GM18873 (cell line): Measurements from ENCODE around the gene CLOCK.

Source experiments
- ATAC-seq: cut with Tn5 transposase; IDR thresholded peaks from one replicate; pipeline ENCODE4 v1.9.1; 2021; ENCODE audit warnings: mild to moderate bottlenecking, moderate library complexity, moderate number of reproducible peaks; ENCODE audit not compliant: unreplicated experiment, low FRiP score

The CLOCK gene

DNA sequence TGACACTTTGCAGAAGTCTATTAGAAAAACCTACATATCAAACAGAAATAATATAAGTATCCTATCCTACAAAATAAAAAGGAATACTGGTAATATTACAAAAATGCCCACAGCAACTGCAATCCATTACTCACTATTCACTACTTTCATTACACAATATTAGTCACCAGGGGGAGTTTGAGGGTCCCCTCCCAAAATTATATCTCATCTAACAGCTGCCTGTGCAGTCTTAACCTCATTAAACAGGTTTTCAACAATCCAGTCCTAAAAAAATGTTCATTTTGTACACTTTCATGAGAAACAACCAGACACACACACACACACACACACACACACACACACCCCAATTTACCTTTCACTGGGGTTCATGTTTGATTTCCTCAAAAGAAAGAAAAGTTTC lies 2.9 kb downstream of the CLOCK start:
- no peak for ATAC-seq

DNA sequence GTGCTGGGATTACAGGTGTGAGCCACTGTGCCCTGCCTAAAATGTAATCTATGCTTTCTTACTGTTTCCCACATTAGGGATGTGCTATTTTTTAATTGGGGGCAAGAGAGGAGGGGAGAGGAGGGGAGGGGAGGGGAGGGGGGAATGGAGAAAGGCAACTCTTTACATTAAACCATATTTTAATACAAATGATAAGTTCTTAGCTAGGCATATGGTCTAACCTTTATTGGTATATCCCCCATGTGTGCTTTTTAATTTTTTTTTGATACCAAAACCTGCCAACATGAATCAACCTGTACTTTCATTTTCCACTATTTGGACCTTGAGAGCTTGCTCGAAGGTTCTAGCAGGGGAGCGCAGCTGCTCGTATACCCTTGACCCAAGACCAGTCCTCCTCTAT lies 6.4 kb downstream of the CLOCK start:
- ATAC-seq, result no peak

DNA sequence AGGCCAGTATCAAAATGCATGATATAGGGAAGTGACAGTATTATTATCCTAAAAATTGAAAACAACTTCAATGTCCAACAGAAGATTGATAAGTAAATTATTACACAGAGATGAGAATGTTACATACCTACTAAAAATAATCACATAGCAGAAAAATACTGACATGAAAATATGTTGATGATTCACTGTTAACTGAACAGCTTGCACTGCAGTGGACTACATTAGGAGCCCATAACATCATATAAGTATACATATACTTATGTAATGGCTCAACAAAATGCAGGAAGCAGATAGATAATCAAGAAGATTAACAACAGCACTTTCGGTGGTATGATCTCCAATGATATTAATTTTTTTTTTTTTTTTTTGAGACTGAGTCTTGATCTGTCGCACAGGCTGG lies 7.1 kb downstream of the CLOCK start:
- no peak for ATAC-seq

DNA sequence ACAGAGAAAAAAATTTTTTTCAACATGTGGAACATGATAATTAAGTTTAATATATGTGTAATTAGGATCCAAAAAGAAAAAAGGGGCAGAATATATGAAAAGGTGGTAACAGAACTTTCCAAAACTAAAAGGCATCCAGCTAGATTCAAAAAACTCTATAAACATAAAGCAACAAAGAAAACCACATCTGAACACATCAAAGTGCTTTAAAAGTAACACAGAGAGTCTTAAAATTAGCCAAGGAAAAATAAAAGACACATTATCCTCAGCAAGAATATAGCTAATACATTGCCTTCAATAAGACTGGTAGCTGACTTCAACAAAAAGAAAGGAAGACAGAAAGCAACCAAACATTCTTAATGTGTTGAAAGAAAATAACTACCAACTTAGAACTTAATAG lies 8.2 kb downstream of the CLOCK start:
- no peak for ATAC-seq

DNA sequence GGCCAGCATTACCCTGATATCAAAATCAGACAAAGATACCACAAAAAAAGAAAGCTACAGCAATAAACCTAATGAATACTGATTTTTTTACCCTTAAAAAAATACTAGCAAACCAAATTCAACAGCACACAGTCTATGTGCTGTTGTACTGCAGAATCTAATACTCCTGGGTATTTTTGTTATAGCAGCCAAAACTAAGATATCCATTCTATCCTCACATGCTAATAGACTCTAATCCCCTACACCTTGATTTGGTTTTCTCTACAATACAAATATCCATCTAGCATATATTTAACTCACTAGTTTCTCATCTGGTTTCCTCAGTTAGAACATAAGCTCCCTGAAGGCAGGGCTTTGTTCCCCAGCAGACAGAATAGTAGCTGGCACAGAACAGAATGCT lies 12.4 kb downstream of the CLOCK start:
- no peak for ATAC-seq

DNA sequence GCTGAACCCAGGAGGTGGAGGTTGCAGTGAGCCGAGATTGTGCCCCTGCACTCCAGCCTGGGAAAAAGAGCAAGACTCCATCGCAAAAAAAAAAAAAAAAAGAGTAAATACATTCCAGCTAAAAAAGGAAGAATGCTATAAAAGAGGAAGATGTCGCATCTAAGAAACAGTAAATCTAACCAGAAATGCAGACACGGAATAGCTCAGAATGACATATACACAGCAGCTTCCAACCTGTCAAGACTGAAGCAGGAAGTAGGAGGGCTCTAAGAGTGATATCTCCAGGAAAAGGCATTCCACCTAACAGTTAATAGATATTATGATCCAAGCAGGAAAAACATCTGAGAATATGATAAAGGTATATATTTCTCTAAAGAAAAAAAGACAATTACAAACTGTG lies 16.0 kb downstream of the CLOCK start:
- no peak for ATAC-seq

DNA sequence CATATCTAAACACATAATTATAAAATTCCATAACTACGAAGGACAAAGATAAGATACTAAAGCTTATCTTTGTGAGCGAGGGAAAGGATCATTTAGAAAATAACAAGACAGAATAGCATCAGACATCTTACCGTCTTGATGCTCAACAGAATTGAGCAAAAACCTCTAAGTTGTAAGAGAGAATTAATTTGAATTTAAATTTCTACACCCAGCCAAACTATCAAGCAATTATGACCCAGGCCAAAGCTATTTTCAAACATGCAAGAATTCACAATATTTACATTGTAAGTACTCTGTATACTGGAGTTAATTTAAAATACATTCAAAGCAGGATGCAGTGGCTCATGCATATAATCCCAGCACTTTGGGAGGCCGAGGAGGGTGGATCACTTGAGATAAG lies 16.5 kb downstream of the CLOCK start:
- no peak for ATAC-seq

DNA sequence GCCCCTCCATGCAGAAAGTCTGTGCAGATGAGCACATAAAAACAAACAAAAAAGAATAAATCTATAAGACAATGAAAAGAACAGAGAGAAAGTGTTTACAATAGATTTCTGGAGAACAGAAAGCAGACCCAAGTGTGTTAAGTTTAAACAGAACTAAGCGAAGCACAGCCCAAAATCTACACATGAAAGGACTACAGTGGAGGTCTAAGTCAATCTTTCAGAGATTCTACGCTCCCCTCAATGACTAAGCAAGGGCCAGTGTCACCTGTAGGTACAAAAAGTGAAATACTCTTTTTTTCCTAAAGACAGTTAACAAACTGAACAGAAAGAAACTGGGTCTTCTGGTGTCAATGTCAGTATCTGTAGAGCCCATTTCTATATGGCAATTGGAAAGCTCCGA lies 18.2 kb downstream of the CLOCK start:
- ATAC-seq, result no peak

DNA sequence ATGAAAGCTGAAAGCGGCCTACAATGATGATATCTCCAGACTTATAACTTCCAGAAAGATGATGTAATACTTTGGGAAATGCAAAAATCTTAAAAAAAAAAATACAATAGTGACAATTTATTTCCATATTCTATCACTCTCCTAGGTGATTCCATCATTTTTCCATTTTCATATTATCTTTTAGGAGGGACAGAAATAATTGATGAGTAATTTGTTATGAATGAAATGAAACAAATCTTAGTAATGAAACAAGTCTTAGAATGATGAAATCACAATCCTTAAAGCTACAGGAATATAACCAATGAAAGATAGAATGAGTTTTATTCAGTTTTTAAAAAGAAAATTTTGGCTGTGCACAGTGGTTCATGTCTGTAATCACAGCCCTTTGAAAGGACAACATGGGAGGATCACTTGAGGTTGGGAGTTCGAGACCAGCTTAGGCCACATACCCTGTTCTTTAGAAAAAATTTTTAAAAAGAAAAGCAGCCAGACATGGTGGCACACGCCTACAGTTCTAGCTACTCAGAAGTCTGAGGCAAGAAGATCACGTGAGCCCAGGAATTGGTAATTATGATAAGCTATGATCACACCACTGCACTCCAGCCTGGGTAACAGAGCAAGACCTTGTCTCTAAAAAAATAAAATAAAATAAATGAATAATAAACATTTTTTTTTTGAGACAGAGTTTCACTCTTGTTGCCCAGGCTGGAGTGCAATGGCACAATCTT lies 21.7 kb downstream of the CLOCK start:
- ATAC-seq, result no peak

DNA sequence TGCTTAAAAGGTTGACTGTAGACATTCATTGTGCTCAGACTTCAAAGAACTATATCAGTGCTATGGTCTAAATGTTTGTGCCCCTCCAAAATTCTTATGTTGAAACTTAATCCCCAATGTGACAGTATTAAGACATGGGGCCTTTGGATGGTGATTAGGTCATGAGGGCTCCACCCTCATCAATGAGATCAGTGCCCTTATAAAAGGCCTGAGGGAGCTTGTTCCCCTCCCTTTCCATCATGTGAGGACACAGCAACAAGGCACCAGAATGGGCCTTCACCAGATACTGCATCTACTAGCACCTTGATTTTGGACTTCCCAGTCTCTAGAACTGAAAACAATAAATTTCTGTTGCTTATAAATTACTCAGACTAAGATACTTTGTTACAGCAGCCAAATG lies 28.3 kb downstream of the CLOCK start:
- no peak for ATAC-seq

DNA sequence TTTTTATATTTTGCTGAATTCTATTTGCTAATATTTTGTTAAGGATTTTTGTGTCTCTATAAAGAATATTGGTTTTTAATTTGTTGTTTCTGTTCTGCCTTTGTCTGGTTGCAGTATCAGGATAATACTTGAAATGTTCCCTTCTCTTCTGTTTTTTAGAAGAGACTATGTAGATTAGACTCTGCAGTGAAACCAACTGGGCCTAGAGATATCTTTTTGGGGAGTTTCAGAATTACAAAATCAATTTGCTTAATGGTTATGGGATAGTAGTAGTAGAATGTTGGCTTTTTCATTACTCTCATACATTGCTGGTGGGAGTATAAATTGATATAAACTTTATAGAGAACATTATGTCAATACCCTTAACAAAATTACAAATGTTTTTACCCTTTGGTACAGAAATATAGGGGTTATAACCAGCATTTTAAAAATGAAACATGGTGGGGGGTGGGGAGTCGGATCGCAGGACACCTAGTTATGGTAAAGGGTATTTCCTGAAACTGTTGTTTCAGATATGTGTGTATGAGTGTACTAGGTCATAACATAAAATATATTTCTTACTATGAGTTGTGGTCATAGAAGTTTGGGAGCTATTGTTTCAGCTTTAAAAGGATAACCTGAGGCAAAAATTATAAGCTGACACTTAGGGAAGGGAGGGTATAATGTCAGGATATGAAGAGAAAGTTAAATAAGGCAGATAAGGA lies 29.0 kb downstream of the CLOCK start:
- ATAC-seq, result peak; percentile 84

DNA sequence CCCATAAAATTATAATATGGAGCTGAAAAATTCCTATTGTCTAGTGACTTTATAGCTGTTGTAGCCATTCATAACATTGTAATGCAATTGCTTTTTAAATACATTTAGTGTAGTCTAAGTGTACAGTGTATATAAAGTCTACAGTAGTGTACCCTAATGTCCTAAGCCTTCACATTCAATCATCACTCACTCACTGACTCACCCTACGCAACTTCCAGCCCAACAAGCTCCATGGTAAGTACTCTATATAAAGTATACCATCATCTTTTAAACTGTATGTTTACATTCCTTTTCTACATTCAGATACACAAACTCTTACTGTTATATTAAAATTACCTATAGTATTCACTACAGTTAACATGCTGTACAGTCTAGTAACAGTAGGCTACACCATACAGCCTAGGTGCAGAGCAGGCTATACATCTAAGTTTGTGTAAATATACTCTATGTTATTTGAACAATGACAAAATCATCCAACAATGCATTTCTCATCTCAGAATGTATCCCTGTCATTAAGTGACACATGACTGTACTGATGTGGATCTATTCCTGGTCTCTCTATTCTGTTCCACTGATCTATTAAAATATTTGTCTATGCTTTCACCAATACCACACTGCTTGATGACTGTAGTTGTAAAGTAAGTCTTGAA lies 33.7 kb downstream of the CLOCK start:
- no peak for ATAC-seq

DNA sequence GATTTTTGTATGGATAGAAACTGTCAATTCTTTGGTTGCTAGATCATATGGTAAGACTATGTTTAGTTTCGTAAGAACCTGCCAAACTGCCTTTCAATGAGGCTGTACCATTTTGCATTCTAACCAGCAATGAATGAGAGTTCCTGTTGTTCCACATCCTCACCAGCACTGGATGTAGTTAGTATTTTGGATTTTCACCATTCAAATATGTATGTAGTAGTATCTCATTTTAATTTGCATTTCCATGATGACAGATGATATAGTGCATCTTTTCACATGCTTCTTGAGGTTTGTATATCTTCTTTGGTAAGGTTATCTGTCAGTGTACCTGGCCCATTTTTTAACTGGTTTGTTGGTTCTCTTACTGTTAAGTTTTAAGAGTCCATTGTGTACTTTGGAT lies 34.6 kb downstream of the CLOCK start:
- ATAC-seq, result no peak

DNA sequence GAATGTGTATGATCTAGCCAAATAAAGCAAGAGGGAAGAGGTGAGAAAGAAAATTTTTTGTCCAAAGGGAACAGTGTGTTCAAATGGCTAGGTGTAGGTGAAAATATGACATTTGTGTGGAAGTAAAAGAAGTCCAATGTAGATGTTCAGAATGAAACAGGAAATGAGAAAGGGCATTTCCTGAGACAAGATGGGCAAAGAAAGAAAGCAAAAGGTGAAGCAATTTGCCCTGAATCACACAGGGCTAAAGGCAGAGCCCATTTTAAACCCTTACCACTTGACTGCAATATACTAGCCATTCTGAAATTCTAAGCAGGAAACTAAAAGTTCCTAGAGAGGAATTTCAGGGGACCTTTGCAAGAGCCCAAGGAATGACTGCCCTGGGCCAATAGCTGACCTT lies 36.0 kb downstream of the CLOCK start:
- no peak for ATAC-seq

DNA sequence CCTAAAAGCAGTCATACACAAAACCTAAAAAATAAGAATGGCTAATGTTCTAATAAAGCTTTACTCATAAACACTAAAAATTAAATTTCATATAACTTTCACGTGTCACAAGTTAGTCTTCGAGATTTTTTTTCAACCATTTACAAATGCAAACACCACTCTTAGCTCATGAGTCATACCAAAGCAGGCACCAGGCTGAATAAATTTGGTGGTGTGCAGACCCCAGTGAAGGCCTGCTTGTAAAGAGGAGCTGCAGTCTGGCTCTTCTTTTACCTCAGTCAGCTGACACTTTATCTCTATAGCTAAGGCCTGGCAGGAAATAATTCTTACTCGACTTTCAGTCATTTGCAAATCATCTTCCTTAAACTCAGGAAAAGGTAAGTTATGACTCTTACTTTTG lies 37.4 kb downstream of the CLOCK start:
- ATAC-seq, result no peak

DNA sequence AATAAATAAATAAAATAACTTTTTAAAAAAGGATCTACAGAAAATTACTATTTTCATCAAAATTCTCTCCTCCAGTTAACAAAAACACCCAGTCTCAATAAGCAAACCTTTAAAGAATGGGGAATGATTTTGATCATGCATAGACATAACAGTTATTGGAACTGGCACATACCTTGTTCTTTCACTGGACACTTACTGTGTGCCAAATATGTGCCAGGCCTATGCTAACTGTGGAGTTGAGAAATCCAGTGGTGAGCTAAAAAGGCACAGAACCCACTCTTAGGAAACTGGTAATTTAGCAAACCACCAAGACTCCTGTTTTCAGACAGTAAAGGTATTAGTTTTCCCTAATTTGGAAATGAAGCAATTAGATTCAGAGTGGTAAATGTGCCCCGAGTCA lies 39.1 kb downstream of the CLOCK start:
- no peak for ATAC-seq

DNA sequence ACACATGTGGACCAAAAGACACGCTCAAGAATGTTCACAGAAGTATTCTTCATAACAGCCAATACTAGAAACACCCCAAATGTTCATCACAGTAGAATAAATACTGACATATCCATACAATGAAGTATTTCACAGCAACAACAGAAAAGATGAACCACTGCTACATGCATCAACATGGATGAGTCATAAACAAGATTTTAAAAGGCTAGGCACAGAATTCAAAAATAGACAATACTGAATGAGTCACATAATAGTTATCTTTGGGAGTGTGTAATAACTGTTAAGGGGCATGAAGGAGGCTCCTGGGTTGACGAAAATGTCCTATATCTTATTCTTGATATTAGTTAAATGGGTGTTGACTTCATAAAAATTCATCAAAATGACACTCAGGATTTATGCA lies 43.5 kb downstream of the CLOCK start:
- ATAC-seq, result no peak

DNA sequence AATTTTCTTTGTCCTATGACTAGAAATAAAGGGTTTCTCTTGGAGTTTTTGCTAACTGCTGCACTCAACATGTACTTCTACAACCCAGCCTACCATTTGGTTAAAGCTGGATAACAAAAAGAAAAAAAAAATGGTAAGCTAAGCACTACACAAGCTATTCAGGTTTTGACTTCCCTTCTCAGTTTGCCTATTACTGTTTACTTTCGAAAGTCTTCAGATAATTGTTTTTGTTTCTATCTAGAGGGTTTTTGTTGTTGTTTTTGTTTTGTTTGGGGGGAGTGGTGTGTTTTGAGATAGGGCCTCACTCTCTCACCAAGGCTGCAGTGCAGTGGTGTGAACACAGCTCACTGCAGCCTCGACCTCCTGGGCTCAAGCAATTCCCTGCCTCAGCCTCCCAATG lies 46.6 kb downstream of the CLOCK start:
- ATAC-seq, result no peak

DNA sequence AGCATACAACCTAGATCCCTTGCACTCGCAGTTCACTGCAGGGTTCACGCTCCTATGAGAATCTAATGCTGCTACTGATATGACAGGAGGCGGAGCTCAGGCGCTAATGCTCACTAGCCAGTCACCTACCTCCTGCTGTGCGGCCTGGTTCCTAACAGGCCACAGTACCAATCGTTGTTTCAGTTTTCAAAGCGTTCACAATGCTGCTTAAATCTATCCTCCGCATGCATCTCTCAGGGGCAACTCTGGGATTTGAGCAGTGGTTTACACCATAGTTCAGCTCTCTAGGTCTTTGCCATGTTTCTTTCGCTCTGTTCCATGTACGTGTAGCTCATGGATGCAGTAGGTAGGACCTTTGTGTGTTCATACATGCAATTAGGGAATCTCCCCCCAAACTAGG lies 47.2 kb downstream of the CLOCK start:
- no peak for ATAC-seq

DNA sequence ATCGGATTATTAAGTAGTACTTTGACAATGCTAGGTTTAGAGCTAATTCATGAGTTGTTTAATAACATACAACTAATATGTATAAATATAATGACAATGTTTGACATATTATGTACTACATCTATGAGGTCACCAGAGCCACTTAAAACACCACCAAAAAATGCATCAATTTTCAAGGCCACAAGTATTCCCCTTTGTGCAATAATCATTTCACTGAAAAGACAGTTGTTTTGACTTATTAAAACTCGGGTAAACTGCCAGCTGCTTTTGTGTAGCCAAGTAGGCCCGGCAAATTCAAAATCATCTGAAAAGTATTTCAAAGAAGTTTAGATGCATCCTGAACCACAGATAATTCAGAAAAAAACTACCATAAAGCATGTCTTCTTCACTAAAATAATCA lies 48.7 kb downstream of the CLOCK start:
- ATAC-seq, result no peak

DNA sequence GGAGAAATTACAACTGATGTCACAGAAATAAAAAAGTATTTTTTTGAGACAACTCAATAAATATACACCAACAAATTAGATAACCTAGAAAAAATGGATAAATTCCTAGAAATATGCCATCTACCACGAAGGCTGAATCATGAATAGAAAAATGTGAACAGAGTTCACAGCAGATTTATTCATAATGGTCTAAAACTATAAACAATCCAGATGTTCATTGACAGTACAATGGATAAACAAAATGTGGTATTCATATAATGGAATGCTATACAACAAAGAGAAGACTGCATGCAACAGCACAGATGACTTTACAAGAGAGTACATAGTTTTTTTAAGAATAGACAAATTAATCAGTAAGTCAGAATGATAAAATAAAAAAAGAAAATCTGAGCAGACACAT lies 55.2 kb downstream of the CLOCK start:
- ATAC-seq, result no peak

DNA sequence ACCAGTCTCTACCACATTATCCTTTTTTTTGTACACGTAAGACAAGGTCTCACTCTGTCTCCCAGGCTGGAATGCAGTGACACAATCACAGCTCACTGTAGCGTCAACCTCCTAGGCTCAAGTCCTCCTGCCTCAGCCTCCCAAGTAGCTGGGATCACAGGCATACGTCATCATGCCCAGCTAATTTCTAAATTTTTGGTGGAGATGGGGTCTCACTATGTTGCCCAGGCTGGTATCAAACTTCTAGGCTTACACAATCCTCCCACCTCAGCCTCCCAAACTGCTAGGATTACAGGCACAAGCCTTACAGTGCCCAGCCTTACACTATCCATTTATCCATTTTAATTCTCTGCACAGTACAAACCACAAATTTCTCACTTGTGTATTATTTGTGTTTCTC lies 58.0 kb downstream of the CLOCK start:
- no peak for ATAC-seq
